Head of caudate nucleus (tissue), 42 donors: ENCODE measurements around the gene H2AZ2.
"Not testable (repeated sequence)": the region's sequence is repeated elsewhere in the genome, so short reads cannot be mapped to it uniquely, and the experiment has no call there.

Source experiments
- DNase-seq, 42 donors: peaks; one replicate each; pipeline versions ENCODE4 v3.0.0 to v3.0.0-alpha.2; 2020 to 2021; ENCODE audit warnings: mixed read lengths in 7 of 42
- intact Hi-C: fragments of 100-400 bp; cut with DNase I; formaldehyde crosslinking; loops from one replicate; pipeline ENCODE4 v1.15.0; 2022

The H2AZ2 gene

DNA sequence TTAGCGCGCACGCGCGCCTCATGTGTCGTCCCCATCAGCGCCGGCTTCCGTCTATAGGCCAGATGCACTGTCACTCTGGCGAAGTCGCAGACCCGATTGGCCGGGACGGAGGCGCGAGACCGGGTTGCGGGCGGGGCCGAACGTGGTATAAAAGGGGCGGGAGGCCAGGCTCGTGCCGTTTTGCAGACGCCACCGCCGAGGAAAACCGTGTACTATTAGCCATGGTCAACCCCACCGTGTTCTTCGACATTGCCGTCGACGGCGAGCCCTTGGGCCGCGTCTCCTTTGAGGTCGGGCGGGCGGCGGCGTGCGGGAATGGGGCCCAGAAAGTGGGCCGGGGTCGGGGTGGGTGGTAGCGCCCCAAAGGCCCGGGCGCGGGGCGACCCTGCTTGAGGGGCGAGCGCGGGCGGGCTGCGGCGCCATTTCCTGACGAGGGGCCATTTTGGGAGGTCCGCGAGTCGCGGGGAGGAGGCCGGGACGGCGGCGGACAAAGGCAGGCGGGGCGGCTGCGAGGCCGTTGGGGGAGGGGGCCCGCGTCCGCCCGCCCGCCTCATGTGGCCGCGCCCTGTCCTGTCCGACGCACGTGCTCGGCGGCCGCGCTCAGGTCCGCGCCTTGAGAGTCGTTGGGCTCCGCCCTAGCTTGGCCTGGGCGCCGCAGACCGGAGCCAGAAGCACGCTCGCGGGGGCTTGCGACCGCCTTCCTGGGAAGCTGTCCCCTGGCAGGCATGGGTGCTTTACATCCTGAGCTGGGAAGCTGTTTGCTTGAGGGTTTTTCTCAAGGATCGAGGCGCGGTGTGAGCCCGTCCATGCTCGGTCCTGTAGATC lies 51.2 kb downstream of the H2AZ2 start, which contains the start of gene PPIA:
Gene PPIA, plus strand, starts transcription at position 178 of the 825 bp plus-strand sequence. Its CDS starts 44 bp downstream, at position 222.
- intact Hi-C loops, result loop anchor here (2.0 kb wide), 3 partner anchors 48 to 214 kb away; partner anchors contain the start of genes H2AZ2, TMED4 and ZMIZ2
- DNase-seq, result peak; percentile 96 to 99 (median 98)

DNA sequence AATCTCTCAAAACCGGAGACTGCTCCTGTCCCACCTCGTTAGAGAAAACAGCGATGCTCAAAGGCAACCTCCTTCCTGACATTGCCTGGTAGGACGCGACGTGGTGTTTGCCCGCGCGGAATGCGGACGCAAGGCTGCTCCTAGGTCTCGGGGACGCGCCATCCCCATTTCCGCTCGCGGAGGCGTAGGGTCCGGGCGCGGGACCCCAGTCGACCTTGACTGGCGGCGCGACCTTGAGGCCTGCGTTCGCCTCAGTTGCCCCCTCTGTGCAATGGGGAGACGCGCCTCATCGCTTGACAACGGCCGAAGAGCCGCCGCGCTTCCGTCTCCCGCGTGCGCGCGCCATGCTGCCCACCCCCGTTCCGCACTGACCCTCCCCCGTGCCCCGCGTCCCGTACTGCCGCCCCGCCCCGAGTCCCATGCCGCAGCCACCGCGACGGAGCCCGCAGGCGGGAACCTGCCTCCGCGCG lies 51.8 kb downstream of the H2AZ2 start:
- DNase-seq, result peak in 4 of 42 donors; percentile 18 to 35 (median 32)
- intact Hi-C loops, result loop anchor here (2.0 kb wide), 3 partner anchors 47 to 213 kb away; partner anchors contain the start of genes H2AZ2, TMED4 and ZMIZ2

DNA sequence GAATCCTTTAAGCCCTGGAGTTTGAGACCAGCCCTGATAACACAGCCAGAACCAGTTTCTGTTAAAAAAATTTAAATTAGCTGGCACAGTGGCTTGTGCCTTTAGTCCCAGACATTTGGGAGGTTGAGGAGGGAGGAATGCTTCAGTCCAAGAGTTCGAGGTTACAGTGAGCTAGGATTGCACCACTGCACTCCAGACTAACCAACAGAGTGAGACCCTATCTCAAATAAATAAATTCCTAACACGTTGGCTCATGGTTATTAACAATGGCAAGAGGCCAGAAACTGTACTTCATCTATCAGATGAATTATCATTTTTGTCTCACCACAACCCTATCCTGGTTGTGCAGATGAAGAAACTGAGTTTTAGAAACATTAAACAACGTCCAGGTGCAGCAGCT lies 53.6 kb downstream of the H2AZ2 start:
- intact Hi-C loops, result no loop called here
- DNase-seq, result no peak

DNA sequence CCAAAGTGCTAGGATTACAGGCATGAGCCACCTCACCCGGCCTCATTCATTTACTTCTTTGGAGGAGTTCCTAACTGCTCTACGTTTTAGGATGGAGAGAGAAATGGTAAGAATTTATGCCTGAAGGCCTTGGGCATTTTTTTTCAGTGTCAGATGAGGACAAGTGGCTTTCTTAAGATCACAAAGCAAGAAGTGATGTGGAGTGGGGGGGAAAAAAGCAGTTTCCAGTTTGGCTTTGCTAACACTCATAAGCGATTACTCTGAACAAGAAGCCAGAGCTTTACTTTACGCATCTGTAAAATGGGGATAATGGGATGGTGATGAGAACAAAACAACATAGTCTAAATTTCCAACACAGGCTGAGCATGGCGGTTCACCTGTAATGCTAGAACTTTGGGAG lies 54.0 kb downstream of the H2AZ2 start:
- DNase-seq, result no peak
- intact Hi-C loops, result no loop called here

DNA sequence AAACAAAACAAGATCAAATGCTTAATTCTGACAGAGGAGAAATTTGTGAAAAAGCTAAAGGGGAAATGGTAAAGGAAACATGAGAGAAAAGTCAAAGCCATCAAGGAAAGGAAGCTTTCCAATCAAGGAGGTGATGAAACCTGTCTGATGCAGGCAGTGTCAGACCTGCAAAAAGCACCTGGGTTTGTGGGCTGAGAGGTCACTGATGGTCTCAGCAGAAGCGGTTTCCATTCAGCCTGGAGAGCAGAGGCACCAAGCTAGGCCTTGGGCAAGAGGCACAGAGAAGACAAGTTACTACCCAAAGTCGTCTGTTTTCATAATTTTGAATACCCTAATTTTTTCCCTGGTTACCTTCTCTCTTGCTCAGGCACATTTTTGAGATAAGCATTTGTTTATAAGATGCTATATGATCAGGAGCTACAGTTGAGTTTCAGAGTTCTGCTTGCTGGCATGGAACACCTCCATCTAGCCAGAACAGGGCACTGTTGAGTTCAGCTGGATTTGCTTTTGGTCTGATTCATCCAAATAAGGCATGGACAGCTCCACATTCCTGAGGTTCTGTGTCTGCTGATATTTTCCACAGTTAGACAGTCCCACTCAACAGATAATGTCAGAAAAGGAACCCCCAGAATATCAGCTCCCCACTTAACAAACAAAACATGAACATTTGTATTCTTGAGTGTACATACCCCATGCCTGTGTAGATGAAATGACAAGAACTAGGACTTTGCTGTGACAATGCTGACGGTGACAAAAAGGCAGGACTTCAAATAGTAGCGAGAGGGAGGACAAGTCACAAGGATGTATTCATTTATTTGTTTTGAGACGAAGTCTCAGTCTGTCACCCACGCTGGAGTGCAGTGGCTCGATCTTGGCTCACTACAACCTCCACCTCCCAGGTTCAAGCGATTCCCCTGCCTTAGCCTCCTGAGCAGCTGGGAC lies 56.3 kb downstream of the H2AZ2 start:
- no peak for DNase-seq
- intact Hi-C loops, result no loop called here

DNA sequence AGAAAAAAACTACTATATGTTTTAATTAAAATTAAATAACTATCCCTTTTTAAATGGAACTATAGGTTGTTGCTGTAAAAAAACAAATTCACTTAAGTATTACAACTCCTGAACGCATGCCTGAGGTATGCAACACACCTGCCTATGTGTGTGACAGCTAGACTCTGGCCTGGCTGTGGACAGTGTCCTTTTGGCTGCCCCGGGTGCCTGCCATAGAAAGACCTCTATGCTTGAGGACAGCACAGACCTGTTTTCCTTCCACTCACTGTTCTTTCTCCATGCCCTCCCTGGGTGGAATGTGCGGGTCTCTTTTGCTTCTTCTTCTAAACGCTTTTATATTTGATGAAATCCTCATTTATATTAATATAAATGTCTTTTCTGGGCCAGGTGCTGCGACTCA lies 57.9 kb downstream of the H2AZ2 start:
- intact Hi-C loops, result no loop called here
- no peak for DNase-seq

DNA sequence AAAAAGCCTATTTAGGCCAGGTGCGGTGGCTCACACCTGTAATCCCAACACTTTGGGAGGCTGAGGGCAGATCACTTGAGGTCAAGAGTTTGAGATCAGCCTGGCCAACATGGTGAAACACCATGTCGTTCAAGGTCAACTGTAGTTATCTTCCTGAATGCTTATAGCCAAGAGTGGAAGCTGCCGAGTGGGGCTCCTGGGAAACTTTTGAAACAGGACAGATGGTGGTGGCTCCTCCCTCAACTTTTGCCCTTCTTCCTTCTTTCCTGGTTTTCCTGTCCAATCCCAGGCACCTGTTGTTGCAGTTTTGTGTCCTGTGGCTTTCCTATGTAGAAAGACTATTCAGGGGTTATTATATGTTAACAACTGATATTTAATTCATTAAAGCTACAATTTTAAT lies 60.1 kb downstream of the H2AZ2 start:
- intact Hi-C loops, result no loop called here
- no peak for DNase-seq

DNA sequence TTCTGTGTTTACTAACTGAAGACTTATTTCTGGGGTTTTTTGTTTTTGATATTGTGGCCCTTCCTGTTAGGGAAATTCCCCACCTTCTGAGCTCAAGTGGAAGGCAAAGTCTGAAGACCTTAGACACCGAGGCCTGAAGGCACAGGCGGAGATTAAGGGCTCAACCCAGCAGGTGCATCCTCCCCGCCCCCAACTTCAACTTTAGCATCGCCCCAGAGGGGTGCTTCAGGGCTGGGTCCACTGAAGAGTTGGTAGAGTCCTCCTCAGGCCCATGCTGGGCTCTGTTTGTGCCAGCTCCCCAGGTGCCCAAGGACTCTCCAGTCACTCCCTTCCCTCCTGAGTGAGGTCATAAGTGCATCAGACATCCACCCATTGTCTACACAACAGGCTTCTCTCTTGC lies 60.8 kb downstream of the H2AZ2 start:
- DNase-seq, result no peak
- intact Hi-C loops, result no loop called here

DNA sequence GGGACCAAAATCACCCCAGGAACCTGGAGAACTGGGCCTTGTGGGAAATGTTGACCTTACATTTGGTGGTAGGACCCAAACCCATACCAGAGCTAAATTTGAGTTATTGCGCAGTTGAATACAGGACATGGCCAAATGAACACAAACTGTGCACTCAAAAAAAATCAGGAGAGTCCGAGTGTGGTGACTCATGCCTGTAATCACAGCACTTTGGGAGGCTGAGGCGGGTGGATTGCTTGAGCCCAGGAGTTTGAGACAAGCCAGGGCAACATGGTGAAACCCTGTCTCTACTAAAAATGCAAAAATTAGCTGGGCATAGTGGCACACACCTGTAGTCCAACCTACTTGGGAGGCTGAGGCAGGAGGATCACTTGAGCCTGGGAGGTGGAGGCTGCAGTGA lies 62.7 kb downstream of the H2AZ2 start:
- DNase-seq, intact Hi-C loops: not testable (repeated sequence)

DNA sequence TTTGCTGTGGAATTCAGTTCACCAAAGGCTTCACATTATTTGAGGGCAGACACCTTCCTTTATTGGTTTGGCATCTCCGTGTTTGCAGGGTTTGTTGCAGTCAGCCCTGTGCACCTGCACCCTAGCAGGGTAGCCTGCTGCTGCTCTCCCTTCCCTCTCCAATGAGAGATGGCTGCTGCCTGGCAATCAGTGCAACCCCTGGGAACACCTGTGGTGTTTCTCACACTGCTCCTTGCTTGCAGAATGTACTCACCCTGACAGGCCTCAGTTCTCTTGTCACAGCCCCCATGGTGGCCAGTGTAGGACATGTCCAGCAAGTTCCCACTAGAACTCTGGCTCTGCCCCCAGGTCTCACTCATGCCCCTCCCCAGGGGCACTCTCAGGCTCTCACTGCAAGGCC lies 63.5 kb downstream of the H2AZ2 start:
- intact Hi-C loops, result no loop called here
- DNase-seq, result no peak

DNA sequence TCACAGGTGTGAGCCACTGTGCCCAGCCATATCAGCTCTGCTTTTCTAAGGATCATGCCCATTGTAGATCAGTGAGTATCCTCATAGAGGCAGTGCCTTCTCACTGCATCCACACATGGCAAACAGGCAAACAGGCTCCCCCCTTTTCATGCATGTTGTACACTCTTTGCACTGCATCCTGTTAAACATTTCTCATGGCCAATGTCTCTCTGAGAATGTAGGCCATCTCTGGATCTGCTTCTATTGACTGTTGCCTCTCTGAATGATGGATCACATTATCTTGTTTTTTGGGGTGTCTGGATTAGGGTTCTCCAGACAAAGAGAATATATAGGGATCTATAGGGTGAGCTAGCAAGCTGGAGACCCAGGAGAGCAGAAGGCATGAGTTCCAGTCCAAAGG lies 64.5 kb downstream of the H2AZ2 start:
- no peak for DNase-seq
- intact Hi-C loops, result no loop called here

DNA sequence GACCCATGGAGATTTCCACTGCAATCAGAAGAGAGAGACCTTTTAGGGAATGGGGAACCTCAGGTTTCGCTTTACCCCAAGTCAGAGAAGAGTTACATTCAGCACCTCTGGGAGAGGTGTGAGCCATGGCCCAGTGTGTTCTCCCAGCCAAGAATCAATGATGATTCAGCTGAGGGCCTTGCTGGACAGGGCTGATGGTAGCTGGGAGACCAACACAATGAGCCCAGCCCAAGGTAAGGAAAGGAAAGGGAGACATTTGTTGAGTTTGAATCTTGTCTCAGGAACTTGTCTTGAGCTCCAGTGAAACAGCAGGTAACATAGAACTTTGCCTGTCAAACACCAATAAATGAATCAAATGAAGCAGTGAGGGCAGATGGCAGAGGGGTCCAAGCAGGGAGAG lies 65.4 kb downstream of the H2AZ2 start:
- intact Hi-C loops, result no loop called here
- no peak for DNase-seq
